Cortex of kidney (tissue), 1 donor: Measurements from ENCODE around the gene PYGB.
"Not testable (repeated sequence)": the region's sequence is repeated elsewhere in the genome, so short reads cannot be mapped to it uniquely, and the experiment has no call there.

Source experiments
- DNase-seq: peaks from one replicate; lab custom pipeline; 2025; lab: John Stamatoyannopoulos, UW

The PYGB gene

GRCh38 chr20:25314497-25315417 is 66.9 kb downstream of the PYGB start:
- DNase-seq: no peak

GRCh38 chr20:25315418-25316210 is 67.7 kb downstream of the PYGB start:
- no peak for DNase-seq

- DNase-seq: no peak
Observed at GRCh38 chr20:25316506-25317190, 68.8 kb downstream of the PYGB start.

GRCh38 chr20:25317351-25318075 is 69.6 kb downstream of the PYGB start:
- no peak for DNase-seq

- DNase-seq: no peak
Observed at GRCh38 chr20:25318471-25319240, 70.8 kb downstream of the PYGB start.

- no peak for DNase-seq
Observed at GRCh38 chr20:25319241-25320034, 71.6 kb downstream of the PYGB start.

GRCh38 chr20:25320035-25320800 is 72.3 kb downstream of the PYGB start:
- no peak for DNase-seq

GRCh38 chr20:25321262-25321831 is 73.5 kb downstream of the PYGB start:
- DNase-seq: no peak

- DNase-seq: no peak
Observed at GRCh38 chr20:25321991-25322390, 74.1 kb downstream of the PYGB start.

GRCh38 chr20:25323496-25324246 is 75.8 kb downstream of the PYGB start:
- no peak for DNase-seq

- no peak for DNase-seq
Observed at GRCh38 chr20:25324412-25324811, 76.5 kb downstream of the PYGB start.

- no peak for DNase-seq
Observed at GRCh38 chr20:25325073-25325472, 77.2 kb downstream of the PYGB start.

GRCh38 chr20:25325997-25326396 is 78.1 kb downstream of the PYGB start:
- DNase-seq: no peak

- no peak for DNase-seq
Observed at GRCh38 chr20:25327521-25328235, 79.8 kb downstream of the PYGB start.

- no peak for DNase-seq
Observed at GRCh38 chr20:25328954-25329498, 81.1 kb downstream of the PYGB start.

- DNase-seq: not testable (repeated sequence)
Observed at GRCh38 chr20:25334972-25335371, 87.1 kb downstream of the PYGB start.
